Measurements from ENCODE around the gene SRRM4.

- TF ChIP-seq, protein P1, sequence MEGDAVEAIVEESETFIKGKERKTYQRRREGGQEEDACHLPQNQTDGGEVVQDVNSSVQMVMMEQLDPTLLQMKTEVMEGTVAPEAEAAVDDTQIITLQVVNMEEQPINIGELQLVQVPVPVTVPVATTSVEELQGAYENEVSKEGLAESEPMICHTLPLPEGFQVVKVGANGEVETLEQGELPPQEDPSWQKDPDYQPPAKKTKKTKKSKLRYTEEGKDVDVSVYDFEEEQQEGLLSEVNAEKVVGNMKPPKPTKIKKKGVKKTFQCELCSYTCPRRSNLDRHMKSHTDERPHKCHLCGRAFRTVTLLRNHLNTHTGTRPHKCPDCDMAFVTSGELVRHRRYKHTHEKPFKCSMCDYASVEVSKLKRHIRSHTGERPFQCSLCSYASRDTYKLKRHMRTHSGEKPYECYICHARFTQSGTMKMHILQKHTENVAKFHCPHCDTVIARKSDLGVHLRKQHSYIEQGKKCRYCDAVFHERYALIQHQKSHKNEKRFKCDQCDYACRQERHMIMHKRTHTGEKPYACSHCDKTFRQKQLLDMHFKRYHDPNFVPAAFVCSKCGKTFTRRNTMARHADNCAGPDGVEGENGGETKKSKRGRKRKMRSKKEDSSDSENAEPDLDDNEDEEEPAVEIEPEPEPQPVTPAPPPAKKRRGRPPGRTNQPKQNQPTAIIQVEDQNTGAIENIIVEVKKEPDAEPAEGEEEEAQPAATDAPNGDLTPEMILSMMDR (IDR thresholded peaks at IDR 0.05), result no peak
- no peak for TF ChIP-seq POLR2A (IDR thresholded peaks at IDR 0.05)
Measured at GRCh38 chr12:119068129-119068856, 87.0 kb downstream of the SRRM4 start.

Measured in tibial nerve (tissue), 3 donors.